Measurements from ENCODE around the gene OR10S1.

DNA sequence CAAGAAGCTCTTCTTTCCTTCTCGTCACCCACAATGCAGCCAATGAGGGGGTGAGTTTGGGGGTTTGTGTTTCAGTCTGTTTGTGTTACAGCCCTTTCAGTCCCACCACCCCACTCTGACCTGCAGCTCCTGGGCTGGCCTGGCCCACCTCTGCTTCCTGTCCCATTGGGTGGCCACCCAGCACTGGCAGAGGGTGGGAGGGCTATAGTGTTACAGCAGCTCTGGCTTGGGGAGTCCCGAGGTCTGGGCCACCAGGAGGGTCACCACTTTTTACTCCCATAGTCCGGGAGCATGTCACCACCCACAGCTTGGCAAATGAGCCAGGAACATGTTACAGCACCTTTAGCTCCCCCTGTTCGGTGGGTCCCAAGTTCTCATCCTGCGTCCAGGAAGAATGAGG, 1.7 kb upstream of the OR10S1 start:
- TF ChIP-seq, protein P1, sequence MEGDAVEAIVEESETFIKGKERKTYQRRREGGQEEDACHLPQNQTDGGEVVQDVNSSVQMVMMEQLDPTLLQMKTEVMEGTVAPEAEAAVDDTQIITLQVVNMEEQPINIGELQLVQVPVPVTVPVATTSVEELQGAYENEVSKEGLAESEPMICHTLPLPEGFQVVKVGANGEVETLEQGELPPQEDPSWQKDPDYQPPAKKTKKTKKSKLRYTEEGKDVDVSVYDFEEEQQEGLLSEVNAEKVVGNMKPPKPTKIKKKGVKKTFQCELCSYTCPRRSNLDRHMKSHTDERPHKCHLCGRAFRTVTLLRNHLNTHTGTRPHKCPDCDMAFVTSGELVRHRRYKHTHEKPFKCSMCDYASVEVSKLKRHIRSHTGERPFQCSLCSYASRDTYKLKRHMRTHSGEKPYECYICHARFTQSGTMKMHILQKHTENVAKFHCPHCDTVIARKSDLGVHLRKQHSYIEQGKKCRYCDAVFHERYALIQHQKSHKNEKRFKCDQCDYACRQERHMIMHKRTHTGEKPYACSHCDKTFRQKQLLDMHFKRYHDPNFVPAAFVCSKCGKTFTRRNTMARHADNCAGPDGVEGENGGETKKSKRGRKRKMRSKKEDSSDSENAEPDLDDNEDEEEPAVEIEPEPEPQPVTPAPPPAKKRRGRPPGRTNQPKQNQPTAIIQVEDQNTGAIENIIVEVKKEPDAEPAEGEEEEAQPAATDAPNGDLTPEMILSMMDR (IDR thresholded peaks at IDR 0.05) = no peak
- no peak for TF ChIP-seq POLR2AphosphoS5 (IDR thresholded peaks at IDR 0.05; ENCODE audit: insufficient read depth in 1 of 2, low read depth in 1 of 2)
